Ishikawa (cell line): Measurements from ENCODE around the gene DMRT3.

Experiments
- CEBPB ChIP-seq: IDR thresholded peaks from 2 replicates; pipeline ENCODE4 v1.6.1; 2012
- CREB1 ChIP-seq: IDR thresholded peaks from 2 replicates; pipeline ENCODE4 v1.6.1; 2012; ENCODE audit warnings: low read depth
- EGR1 ChIP-seq: IDR thresholded peaks from 2 replicates; pipeline ENCODE4 v1.6.1; 2012
- EP300 ChIP-seq: IDR thresholded peaks from 2 replicates; pipeline ENCODE4 v1.6.1; 2012; ENCODE audit warnings: borderline replicate concordance
- FOXM1 ChIP-seq: IDR thresholded peaks from 2 replicates; pipeline ENCODE4 v1.6.1; 2012; ENCODE audit warnings: low read depth, borderline replicate concordance
- NFIC ChIP-seq: IDR thresholded peaks from 2 replicates; pipeline ENCODE4 v1.6.1; 2012
- RAD21 ChIP-seq: IDR thresholded peaks from 2 replicates; pipeline ENCODE4 v1.6.1; 2012; ENCODE audit warnings: low read depth
- TAF1 ChIP-seq: IDR thresholded peaks from 2 replicates; pipeline ENCODE4 v1.6.1; 2012; ENCODE audit warnings: low read depth, mild to moderate bottlenecking
- TCF12 ChIP-seq: IDR thresholded peaks from 2 replicates; pipeline ENCODE4 v1.6.1; 2012; ENCODE audit warnings: low read depth
- TEAD4 ChIP-seq: IDR thresholded peaks from 2 replicates; pipeline ENCODE4 v1.6.1; 2012
- USF1 ChIP-seq: IDR thresholded peaks from 2 replicates; pipeline ENCODE4 v1.6.1; 2012
- YY1 ChIP-seq: IDR thresholded peaks from 2 replicates; pipeline ENCODE4 v1.6.1; 2012; ENCODE audit warnings: low read depth
- ZBTB7A ChIP-seq: IDR thresholded peaks from 2 replicates; pipeline ENCODE4 v1.6.1; 2012; ENCODE audit warnings: low read depth
- TF ChIP-seq, protein P1 (sequence below): IDR thresholded peaks from 2 replicates; pipeline ENCODE4 v1.6.1; 2012
- TF ChIP-seq, protein P2 (sequence below): IDR thresholded peaks from 2 replicates; pipeline ENCODE4 v1.6.1; 2012; ENCODE audit warnings: low read depth, mild to moderate bottlenecking

The DMRT3 gene

GRCh38 chr9:967436-967835, 9.0 kb upstream of the DMRT3 start:
- TF ChIP-seq CREB1 (no peak), YY1 (no peak), EP300 (no peak), RAD21 (no peak), CEBPB (no peak), TEAD4 (no peak), USF1 (no peak), TAF1 (no peak), NFIC (no peak), FOXM1 (no peak), ZBTB7A (no peak), EGR1 (no peak), TCF12 (no peak)
- TF ChIP-seq, protein P1, sequence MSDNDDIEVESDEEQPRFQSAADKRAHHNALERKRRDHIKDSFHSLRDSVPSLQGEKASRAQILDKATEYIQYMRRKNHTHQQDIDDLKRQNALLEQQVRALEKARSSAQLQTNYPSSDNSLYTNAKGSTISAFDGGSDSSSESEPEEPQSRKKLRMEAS = no peak; the same call in 1 of the 2 replicates
- TF ChIP-seq, protein P2, sequence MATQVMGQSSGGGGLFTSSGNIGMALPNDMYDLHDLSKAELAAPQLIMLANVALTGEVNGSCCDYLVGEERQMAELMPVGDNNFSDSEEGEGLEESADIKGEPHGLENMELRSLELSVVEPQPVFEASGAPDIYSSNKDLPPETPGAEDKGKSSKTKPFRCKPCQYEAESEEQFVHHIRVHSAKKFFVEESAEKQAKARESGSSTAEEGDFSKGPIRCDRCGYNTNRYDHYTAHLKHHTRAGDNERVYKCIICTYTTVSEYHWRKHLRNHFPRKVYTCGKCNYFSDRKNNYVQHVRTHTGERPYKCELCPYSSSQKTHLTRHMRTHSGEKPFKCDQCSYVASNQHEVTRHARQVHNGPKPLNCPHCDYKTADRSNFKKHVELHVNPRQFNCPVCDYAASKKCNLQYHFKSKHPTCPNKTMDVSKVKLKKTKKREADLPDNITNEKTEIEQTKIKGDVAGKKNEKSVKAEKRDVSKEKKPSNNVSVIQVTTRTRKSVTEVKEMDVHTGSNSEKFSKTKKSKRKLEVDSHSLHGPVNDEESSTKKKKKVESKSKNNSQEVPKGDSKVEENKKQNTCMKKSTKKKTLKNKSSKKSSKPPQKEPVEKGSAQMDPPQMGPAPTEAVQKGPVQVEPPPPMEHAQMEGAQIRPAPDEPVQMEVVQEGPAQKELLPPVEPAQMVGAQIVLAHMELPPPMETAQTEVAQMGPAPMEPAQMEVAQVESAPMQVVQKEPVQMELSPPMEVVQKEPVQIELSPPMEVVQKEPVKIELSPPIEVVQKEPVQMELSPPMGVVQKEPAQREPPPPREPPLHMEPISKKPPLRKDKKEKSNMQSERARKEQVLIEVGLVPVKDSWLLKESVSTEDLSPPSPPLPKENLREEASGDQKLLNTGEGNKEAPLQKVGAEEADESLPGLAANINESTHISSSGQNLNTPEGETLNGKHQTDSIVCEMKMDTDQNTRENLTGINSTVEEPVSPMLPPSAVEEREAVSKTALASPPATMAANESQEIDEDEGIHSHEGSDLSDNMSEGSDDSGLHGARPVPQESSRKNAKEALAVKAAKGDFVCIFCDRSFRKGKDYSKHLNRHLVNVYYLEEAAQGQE = no peak

- no peak for TF ChIP-seq ZBTB7A
- TF ChIP-seq, protein P2 = no peak
- no peak for TF ChIP-seq EGR1
- no peak for TF ChIP-seq TEAD4
- TF ChIP-seq FOXM1 = no peak
- no peak for TF ChIP-seq TAF1
Measured at GRCh38 chr9:967903-968641, 8.4 kb upstream of the DMRT3 start.

- TF ChIP-seq EP300 = no peak
- no peak for TF ChIP-seq TCF12
- TF ChIP-seq CREB1 = no peak
- TF ChIP-seq ZBTB7A = no peak
- no peak for TF ChIP-seq CEBPB
- TF ChIP-seq RAD21 = no peak
- TF ChIP-seq TAF1 = no peak
- no peak for TF ChIP-seq YY1
- TF ChIP-seq, protein P1 = no peak
- TF ChIP-seq, protein P2 = no peak
- no peak for TF ChIP-seq USF1
- TF ChIP-seq EGR1 = no peak
- no peak for TF ChIP-seq FOXM1
- TF ChIP-seq NFIC = no peak
- TF ChIP-seq TEAD4 = no peak
Measured at GRCh38 chr9:969310-970150, 6.9 kb upstream of the DMRT3 start.
